Glutamatergic neuron (in vitro differentiated cells): ENCODE measurements around the gene SPTLC2. TPM values are rescaled to one million over a fixed set of nuclear protein-coding genes. Genes with fewer than 3 reads are reported as not detected.

Experiments used
- DNase-seq: peaks from one replicate; pipeline ENCODE4 v3.0.0; 2022
- H3K27ac Mint-ChIP-seq: one replicate; pipeline ENCODE4 v1.8.0; 2020; ENCODE audit warnings: mild to moderate bottlenecking, mixed read lengths, inconsistent platforms; ENCODE audit not compliant: unreplicated experiment
- H3K27me3 Mint-ChIP-seq: one replicate; pipeline ENCODE4 v1.8.0; 2020; ENCODE audit warnings: mild to moderate bottlenecking, moderate library complexity, mixed read lengths, inconsistent platforms; ENCODE audit not compliant: unreplicated experiment
- H3K36me3 Mint-ChIP-seq: one replicate; pipeline ENCODE4 v1.8.0; 2020; ENCODE audit warnings: mild to moderate bottlenecking, mixed read lengths, inconsistent platforms; ENCODE audit not compliant: unreplicated experiment
- H3K4me1 Mint-ChIP-seq: one replicate; pipeline ENCODE4 v1.8.0; 2020; ENCODE audit warnings: mild to moderate bottlenecking, low read depth, mixed read lengths, inconsistent platforms; ENCODE audit not compliant: unreplicated experiment
- H3K4me3 Mint-ChIP-seq: one replicate; pipeline ENCODE4 v1.8.0; 2020; ENCODE audit warnings: mild to moderate bottlenecking, mixed read lengths, inconsistent platforms; ENCODE audit not compliant: unreplicated experiment
- H3K9me3 Mint-ChIP-seq: one replicate; pipeline ENCODE4 v1.8.0; 2020; ENCODE audit warnings: mild to moderate bottlenecking, moderate library complexity, mixed read lengths, inconsistent platforms; ENCODE audit not compliant: unreplicated experiment
- CTCF ChIP-seq: fragments of 200-600 bp; sonication (generic); IDR thresholded peaks from one replicate; pipeline ENCODE4 v1.5.0; 2021; ENCODE audit not compliant: partially characterized antibody, unreplicated experiment
- total RNA-seq: library from RNA; stranded (reverse); fragmentation: NEBNext Ultra II Directional; extraction: Animal tissue kit (Norgen Biotek cat#: 25700); gene quantifications from one replicate; pipeline ENCODE4 v1.2.1, GENCODE V29; 2021; ENCODE audit not compliant: unreplicated experiment

SPTLC2 gene
- total RNA-seq, 1 donor from 2014 or later: 33.9 TPM

- Mint-ChIP-seq H3K36me3 (no peaks in the 10 kb centered on the region), H3K27me3 (peaks cover 1% of the 10 kb centered on the region), H3K27ac (no peak overlapping the region), H3K9me3 (no peaks in the 10 kb centered on the region), H3K4me3 (no peak overlapping the region), H3K4me1 (no peaks in the 10 kb centered on the region)
- no peak for TF ChIP-seq CTCF
- DNase-seq: no peak
Measured at GRCh38 chr14:77623201-77623600, 6.8 kb upstream of the SPTLC2 start.

DNA sequence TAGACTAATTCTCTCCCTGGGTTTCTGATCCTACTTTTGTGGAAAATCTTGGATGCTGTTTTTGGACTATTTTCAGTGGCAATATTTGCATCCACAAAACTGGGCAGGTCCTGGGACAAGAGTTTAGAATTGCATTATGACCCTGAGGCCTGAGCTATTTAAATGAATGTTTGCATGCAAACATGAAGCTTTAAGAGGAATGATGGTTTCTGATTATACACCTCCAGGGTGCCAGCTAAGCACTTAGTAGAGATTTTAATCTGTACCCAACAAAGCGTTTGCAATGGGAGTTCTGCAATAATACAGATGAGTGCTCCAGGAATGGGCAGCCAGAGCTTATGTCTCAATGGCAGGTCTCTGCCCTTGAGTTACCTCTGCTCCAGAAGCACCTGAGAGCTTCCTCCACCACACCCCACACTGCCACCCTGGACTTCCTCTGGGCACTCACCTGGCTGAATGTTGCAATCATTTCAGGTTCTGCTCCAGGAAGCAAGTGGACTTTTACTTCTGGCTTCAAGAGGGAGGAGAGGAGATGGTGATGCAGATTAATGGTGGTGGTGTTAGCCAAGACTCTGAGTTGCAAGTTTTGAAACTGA, 6.0 kb upstream of the SPTLC2 start:
- no peaks in the 10 kb centered on the region for H3K9me3 Mint-ChIP-seq
- no peak overlapping the region for H3K4me3 Mint-ChIP-seq
- H3K4me1 Mint-ChIP-seq: no peaks in the 10 kb centered on the region
- no peak overlapping the region for H3K27ac Mint-ChIP-seq
- H3K27me3 Mint-ChIP-seq: peaks cover 2% of the 10 kb centered on the region
- TF ChIP-seq CTCF: no peak
- DNase-seq: no peak
- no peaks in the 10 kb centered on the region for H3K36me3 Mint-ChIP-seq

DNA sequence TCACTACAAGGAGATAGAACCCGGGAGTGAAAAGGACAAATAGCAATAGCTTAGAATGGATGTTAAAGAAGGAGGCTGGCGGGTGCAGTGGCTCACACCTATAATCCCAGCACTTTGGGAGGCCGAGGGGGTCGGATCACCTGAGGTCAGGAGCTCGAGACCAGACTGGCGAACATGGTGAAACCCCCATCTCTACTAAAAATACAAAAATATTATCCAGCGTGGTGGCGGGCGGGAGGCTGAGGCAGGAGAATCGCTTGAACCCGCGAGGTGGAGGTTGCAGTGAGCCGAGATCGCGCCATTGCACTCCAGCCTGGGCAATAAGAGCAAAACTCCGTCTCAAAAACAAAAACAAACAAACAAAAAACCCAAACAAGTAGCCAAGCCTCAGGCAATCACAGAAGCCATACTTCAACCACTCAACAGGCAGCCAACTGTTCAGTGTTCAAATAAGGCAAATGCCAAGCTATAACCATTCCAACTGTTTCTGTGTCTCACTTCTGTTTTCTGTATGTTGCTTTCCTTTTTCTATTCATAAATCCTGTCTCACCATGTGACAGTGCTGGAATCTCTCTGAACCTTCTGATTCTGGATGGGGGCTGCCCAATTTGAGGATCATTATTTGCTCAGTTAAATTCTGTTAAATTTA, 3.9 kb upstream of the SPTLC2 start:
- no peak for TF ChIP-seq CTCF
- Mint-ChIP-seq H3K4me1 (peaks cover 3% of the 10 kb centered on the region), H3K4me3 (no peak overlapping the region), H3K9me3 (peaks cover 3% of the 10 kb centered on the region), H3K36me3 (no peaks in the 10 kb centered on the region), H3K27ac (no peak overlapping the region), H3K27me3 (peaks cover 2% of the 10 kb centered on the region)
- no peak for DNase-seq

GRCh38 chr14:77618381-77618970, 2.0 kb upstream of the SPTLC2 start:
- H3K36me3 Mint-ChIP-seq: no peaks in the 10 kb centered on the region
- peaks cover 7% of the 10 kb centered on the region for H3K4me1 Mint-ChIP-seq
- no peak for TF ChIP-seq CTCF
- no peak for DNase-seq
- H3K9me3 Mint-ChIP-seq: peaks cover 3% of the 10 kb centered on the region
- H3K4me3 Mint-ChIP-seq: no peak overlapping the region
- no peak overlapping the region for H3K27ac Mint-ChIP-seq
- H3K27me3 Mint-ChIP-seq: peaks cover 2% of the 10 kb centered on the region

GRCh38 chr14:77616133-77616453, 344 bp downstream of the SPTLC2 start:
- no peak for TF ChIP-seq CTCF
- peaks cover 2% of the 10 kb centered on the region for H3K27me3 Mint-ChIP-seq
- H3K27ac Mint-ChIP-seq: peak overlapping the region; percentile 62
- no peaks in the 10 kb centered on the region for H3K36me3 Mint-ChIP-seq
- H3K4me1 Mint-ChIP-seq: peaks cover 7% of the 10 kb centered on the region
- DNase-seq: no peak
- H3K9me3 Mint-ChIP-seq: peaks cover 3% of the 10 kb centered on the region
- H3K4me3 Mint-ChIP-seq: peak overlapping the region; percentile 89
